ENCODE measurements around the gene GPR37L1.

DNA sequence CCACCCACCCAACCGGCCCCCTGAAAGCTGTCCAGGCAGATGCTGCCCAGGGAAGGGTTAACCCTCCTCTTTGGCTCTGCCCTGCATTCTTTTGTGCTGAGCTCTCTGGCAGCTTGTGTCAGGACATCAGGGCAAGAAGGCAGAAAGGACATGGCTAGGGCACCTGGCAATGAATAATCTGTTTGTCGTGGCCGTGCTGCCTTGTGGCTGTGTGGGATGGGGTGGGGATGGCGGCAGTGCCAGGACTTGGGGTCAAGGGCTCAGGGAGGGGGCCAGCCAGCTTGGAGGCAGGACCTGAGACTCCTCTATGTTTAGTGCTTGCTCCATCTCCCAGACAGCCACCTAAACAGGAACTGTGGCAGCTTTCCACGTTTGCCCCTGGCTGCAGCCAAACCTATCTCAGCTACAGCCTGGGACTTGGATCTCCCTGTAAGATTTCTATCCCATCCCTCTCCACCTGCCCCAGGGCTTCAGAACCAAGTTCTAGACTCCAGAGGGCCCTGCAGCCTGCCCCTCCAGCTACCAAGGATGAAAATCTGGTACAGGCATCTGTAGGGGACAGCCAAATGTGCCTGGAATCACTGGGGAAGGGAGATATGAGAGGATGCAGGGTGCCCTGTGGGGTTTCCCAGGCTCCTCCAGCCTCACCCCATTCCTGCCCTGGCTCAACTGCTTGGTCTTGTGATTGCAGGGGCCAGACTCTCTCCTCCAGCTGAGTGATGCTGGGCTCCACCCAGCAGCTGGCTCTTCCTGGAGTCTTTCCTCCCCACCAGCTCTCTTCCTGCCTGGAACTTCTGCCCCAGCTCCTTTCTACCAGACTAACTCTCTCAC is 9.6 kb upstream of the GPR37L1 start:
- TF ChIP-seq, protein P1, sequence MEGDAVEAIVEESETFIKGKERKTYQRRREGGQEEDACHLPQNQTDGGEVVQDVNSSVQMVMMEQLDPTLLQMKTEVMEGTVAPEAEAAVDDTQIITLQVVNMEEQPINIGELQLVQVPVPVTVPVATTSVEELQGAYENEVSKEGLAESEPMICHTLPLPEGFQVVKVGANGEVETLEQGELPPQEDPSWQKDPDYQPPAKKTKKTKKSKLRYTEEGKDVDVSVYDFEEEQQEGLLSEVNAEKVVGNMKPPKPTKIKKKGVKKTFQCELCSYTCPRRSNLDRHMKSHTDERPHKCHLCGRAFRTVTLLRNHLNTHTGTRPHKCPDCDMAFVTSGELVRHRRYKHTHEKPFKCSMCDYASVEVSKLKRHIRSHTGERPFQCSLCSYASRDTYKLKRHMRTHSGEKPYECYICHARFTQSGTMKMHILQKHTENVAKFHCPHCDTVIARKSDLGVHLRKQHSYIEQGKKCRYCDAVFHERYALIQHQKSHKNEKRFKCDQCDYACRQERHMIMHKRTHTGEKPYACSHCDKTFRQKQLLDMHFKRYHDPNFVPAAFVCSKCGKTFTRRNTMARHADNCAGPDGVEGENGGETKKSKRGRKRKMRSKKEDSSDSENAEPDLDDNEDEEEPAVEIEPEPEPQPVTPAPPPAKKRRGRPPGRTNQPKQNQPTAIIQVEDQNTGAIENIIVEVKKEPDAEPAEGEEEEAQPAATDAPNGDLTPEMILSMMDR (IDR thresholded peaks at IDR 0.05; ENCODE audit: poor library complexity, severe bottlenecking) = no peak
- no peak for TF ChIP-seq POLR2AphosphoS5 (IDR thresholded peaks at IDR 0.05)
- TF ChIP-seq RAD21 (conservative IDR thresholded peaks at IDR 0.05) = no peak
- TF ChIP-seq, protein P2, sequence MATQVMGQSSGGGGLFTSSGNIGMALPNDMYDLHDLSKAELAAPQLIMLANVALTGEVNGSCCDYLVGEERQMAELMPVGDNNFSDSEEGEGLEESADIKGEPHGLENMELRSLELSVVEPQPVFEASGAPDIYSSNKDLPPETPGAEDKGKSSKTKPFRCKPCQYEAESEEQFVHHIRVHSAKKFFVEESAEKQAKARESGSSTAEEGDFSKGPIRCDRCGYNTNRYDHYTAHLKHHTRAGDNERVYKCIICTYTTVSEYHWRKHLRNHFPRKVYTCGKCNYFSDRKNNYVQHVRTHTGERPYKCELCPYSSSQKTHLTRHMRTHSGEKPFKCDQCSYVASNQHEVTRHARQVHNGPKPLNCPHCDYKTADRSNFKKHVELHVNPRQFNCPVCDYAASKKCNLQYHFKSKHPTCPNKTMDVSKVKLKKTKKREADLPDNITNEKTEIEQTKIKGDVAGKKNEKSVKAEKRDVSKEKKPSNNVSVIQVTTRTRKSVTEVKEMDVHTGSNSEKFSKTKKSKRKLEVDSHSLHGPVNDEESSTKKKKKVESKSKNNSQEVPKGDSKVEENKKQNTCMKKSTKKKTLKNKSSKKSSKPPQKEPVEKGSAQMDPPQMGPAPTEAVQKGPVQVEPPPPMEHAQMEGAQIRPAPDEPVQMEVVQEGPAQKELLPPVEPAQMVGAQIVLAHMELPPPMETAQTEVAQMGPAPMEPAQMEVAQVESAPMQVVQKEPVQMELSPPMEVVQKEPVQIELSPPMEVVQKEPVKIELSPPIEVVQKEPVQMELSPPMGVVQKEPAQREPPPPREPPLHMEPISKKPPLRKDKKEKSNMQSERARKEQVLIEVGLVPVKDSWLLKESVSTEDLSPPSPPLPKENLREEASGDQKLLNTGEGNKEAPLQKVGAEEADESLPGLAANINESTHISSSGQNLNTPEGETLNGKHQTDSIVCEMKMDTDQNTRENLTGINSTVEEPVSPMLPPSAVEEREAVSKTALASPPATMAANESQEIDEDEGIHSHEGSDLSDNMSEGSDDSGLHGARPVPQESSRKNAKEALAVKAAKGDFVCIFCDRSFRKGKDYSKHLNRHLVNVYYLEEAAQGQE (IDR thresholded peaks at IDR 0.05; ENCODE audit: borderline replicate concordance) = no peak
- TF ChIP-seq TAF1 (IDR thresholded peaks at IDR 0.05; ENCODE audit: low read depth) = no peak
